H1 (cell line): Measurements from ENCODE around the gene DYSF. TPM values are rescaled to one million over a fixed set of nuclear protein-coding genes. Genes with fewer than 3 reads are reported as not detected.

Experiments
- CTCF ChIA-PET: fragments of 300-600 bp; sonication (Branson Sonifier 250); formaldehyde crosslinking; loops from one replicate; lab custom pipeline; 2021; ENCODE audit not compliant: partially characterized antibody; lab: Charles Lee
- POLR2A ChIA-PET: fragments of 300-600 bp; sonication (Branson Sonifier 250); formaldehyde crosslinking; loops from one replicate; lab custom pipeline; 2021; ENCODE audit warnings: inconsistent platforms; ENCODE audit not compliant: partially characterized antibody; lab: Charles Lee
- DNase-seq, 2 experiments: peaks; one replicate each; pipeline versions ENCODE4 v3.0.0 to v3.0.0-alpha.2; 2010 to 2022; ENCODE audit warnings: low spot score in 2 of 2, low read depth in 1 of 2, mixed read lengths in 1 of 2
- FAIRE-seq: peaks from 2 replicates; lab custom pipeline; 2011; peaks lifted over from hg19 to GRCh38; lab: Jason Lieb, UNC
- H2AFZ ChIP-seq: 2 replicates; pipeline ENCODE4 v1.8.1; 2012; ENCODE audit warnings: low read length, inconsistent platforms
- H2AK5ac ChIP-seq: 2 replicates; pipeline ENCODE4 v1.6.1; 2013; ENCODE audit warnings: low read depth, low read length
- H2BK120ac ChIP-seq: replicated peaks from 2 replicates; pipeline ENCODE3; 2013; ENCODE audit warnings: low read depth, low read length, inconsistent platforms
- H2BK12ac ChIP-seq: 2 replicates; pipeline ENCODE4 v1.6.1; 2013; ENCODE audit warnings: low read depth, low read length
- H2BK15ac ChIP-seq: 2 replicates; pipeline ENCODE4 v1.6.1; 2013; ENCODE audit warnings: low read length
- H2BK20ac ChIP-seq: 2 replicates; pipeline ENCODE4 v1.6.1; 2013; ENCODE audit warnings: low read length
- H2BK5ac ChIP-seq: 2 replicates; pipeline ENCODE4 v1.6.1; 2013; ENCODE audit warnings: low read depth, low read length
- H3K14ac ChIP-seq: 2 replicates; pipeline ENCODE4 v1.6.1; 2013; ENCODE audit warnings: inconsistent platforms; ENCODE audit not compliant: insufficient read length
- H3K18ac ChIP-seq: 2 replicates; pipeline ENCODE4 v1.6.1; 2013; ENCODE audit warnings: low read length; ENCODE audit errors: extremely low read depth
- H3K23ac ChIP-seq: 2 replicates; pipeline ENCODE4 v1.6.1; 2013; ENCODE audit warnings: inconsistent platforms; ENCODE audit not compliant: insufficient read length
- H3K23me2 ChIP-seq: 2 replicates; pipeline ENCODE4 v1.6.1; 2013; ENCODE audit warnings: low read depth, low read length
- H3K27ac ChIP-seq: 2 replicates; pipeline ENCODE4 v1.6.1; 2011; ENCODE audit warnings: low read depth, low read length, inconsistent platforms
- H3K27me3 ChIP-seq, 4 experiments: replicated peaks in 1 of 4; 1 replicate in 1 of 4; 2 replicates in 3 of 4; pipeline versions ENCODE4 v1.6.1 to v1.8.1; 2011 to 2013; ENCODE audit warnings: low read length in 3 of 4, mild to moderate bottlenecking in 3 of 4, inconsistent platforms in 2 of 4, mixed read lengths in 2 of 4, moderate library complexity in 1 of 4; ENCODE audit not compliant: control insufficient read depth in 3 of 4, insufficient read depth in 3 of 4; ENCODE audit errors: extremely low read depth in 1 of 4
- H3K36me3 ChIP-seq, 4 experiments: 2 replicates each; pipeline versions ENCODE4 v1.6.1 to v1.8.1; 2011 to 2013; ENCODE audit warnings: mild to moderate bottlenecking in 4 of 4, low read length in 3 of 4, moderate library complexity in 2 of 4, control low read depth in 1 of 4, inconsistent platforms in 1 of 4; ENCODE audit not compliant: insufficient read depth in 4 of 4, control insufficient read depth in 2 of 4
- H3K4ac ChIP-seq: replicated peaks from 2 replicates; pipeline ENCODE3; 2013; ENCODE audit warnings: low read length, low read depth, mixed read lengths, inconsistent platforms; ENCODE audit not compliant: insufficient read length
- H3K4me1 ChIP-seq, 4 experiments: replicated peaks in 1 of 4; 1 replicate in 1 of 4; 2 replicates in 3 of 4; pipeline versions ENCODE4 v1.6.1 to v1.8.1; 2011 to 2013; ENCODE audit warnings: low read length in 3 of 4, inconsistent platforms in 2 of 4, mixed read lengths in 1 of 4; ENCODE audit not compliant: insufficient read depth in 4 of 4, control insufficient read depth in 3 of 4
- H3K4me2 ChIP-seq, 2 experiments: 2 replicates each; pipeline versions ENCODE4 v1.6.1 to v1.8.1; 2011 to 2013; ENCODE audit warnings: low read depth in 2 of 2, low read length in 2 of 2, control low read depth in 1 of 2, inconsistent platforms in 1 of 2, mild to moderate bottlenecking in 1 of 2; ENCODE audit not compliant: insufficient read depth in 1 of 2
- H3K4me3 ChIP-seq, 4 experiments: fragments of 200-600, 300-600 bp in 1 of 4; sonication (generic), shearing (Covaris generic), sonication (Bioruptor Twin) in 1 of 4; 2 replicates each; pipeline versions ENCODE4 v1.5.1 to v1.8.1; 2011 to 2016; ENCODE audit warnings: low read length in 4 of 4, low read depth in 3 of 4, control low read depth in 2 of 4, inconsistent platforms in 2 of 4, mild to moderate bottlenecking in 2 of 4, mixed read lengths in 1 of 4, moderate library complexity in 1 of 4; ENCODE audit not compliant: insufficient read depth in 2 of 4; ENCODE audit errors: extremely low read depth in 1 of 4
- H3K56ac ChIP-seq: replicated peaks from 2 replicates; pipeline ENCODE3; 2013; ENCODE audit warnings: low read depth, mild to moderate bottlenecking, mixed read lengths, low read length, inconsistent platforms; ENCODE audit not compliant: insufficient read length
- H3K79me1 ChIP-seq: 2 replicates; pipeline ENCODE4 v1.6.1; 2013; ENCODE audit warnings: low read depth, low read length, control low read depth
- H3K79me2 ChIP-seq, 2 experiments: 2 replicates each; pipeline versions ENCODE4 v1.6.1 to v1.8.1; 2012 to 2013; ENCODE audit warnings: low read length in 2 of 2, mild to moderate bottlenecking in 2 of 2, inconsistent platforms in 1 of 2; ENCODE audit not compliant: insufficient read depth in 2 of 2, control insufficient read depth in 1 of 2
- H3K9ac ChIP-seq, 4 experiments: replicated peaks in 1 of 4; 1 replicate in 1 of 4; 2 replicates in 3 of 4; pipeline versions ENCODE4 v1.6.1 to v1.8.1; 2011 to 2013; ENCODE audit warnings: low read depth in 3 of 4, low read length in 3 of 4, control low read depth in 2 of 4, mild to moderate bottlenecking in 2 of 4, moderate library complexity in 2 of 4, inconsistent platforms in 1 of 4; ENCODE audit errors: extremely low read depth in 1 of 4
- H3K9me3 ChIP-seq, 2 experiments: 2 replicates each; pipeline versions ENCODE4 v1.6.1 to v1.8.1; 2012 to 2013; ENCODE audit warnings: mild to moderate bottlenecking in 2 of 2, moderate library complexity in 2 of 2, control low read depth in 1 of 2, inconsistent platforms in 1 of 2, low read depth in 1 of 2, low read length in 1 of 2, mixed read lengths in 1 of 2; ENCODE audit not compliant: insufficient read depth in 2 of 2
- H4K20me1 ChIP-seq, 2 experiments: replicated peaks in 1 of 2; 2 replicates each; pipeline versions ENCODE3 to v1.8.1; 2011 to 2013; ENCODE audit warnings: inconsistent platforms in 2 of 2, low read length in 2 of 2, mild to moderate bottlenecking in 1 of 2; ENCODE audit not compliant: insufficient read depth in 2 of 2, control insufficient read depth in 1 of 2
- H4K5ac ChIP-seq: 2 replicates; pipeline ENCODE4 v1.6.1; 2013; ENCODE audit warnings: low read length, low read depth, mixed read lengths, inconsistent platforms; ENCODE audit not compliant: insufficient read length
- H4K8ac ChIP-seq: 2 replicates; pipeline ENCODE4 v1.8.0; 2013; ENCODE audit warnings: mild to moderate bottlenecking, moderate library complexity, low read length, inconsistent platforms; ENCODE audit not compliant: insufficient read depth; ENCODE audit errors: extremely low read depth
- H4K91ac ChIP-seq: replicated peaks from 2 replicates; pipeline ENCODE3; 2013; ENCODE audit warnings: low read length, mixed read lengths, inconsistent platforms; ENCODE audit not compliant: insufficient read length
- GABPA ChIP-seq: IDR thresholded peaks from 2 replicates; pipeline ENCODE4 v1.6.1; 2011; ENCODE audit warnings: mild to moderate bottlenecking, low read length, moderate library complexity, borderline replicate concordance; ENCODE audit not compliant: insufficient read depth
- POU5F1 ChIP-seq: IDR thresholded peaks from 2 replicates; pipeline ENCODE4 v1.6.1; 2011; ENCODE audit warnings: low read depth, mild to moderate bottlenecking, low read length, moderate library complexity
- TAF7 ChIP-seq: optimal IDR thresholded peaks from 2 replicates; pipeline ENCODE3; 2011; ENCODE audit warnings: low read depth, mild to moderate bottlenecking, inconsistent platforms, low read length, moderate library complexity, borderline replicate concordance
- WGBS, 2 experiments: shearing (Covaris generic) in 1 of 2; methylation state at CpG; one replicate each; pipeline versions ENCODE4 v1.1.6 to v1.1.7; 2013 to 2015; ENCODE audit warnings: low lambda C conversion rate in 2 of 2, mixed read lengths in 2 of 2, inconsistent platforms in 1 of 2, low coverage in 1 of 2, missing lambda C conversion rate in 1 of 2; ENCODE audit not compliant: insufficient replicate concordance in 2 of 2, insufficient coverage in 1 of 2, insufficient read length in 1 of 2; ENCODE audit errors: extremely low coverage in 1 of 2, missing lambda C conversion rate in 1 of 2; 5-methylcytosine and 5-hydroxymethylcytosine counted together
- polyA plus RNA-seq, 7 experiments: library from polyadenylated mRNA; depleted of rRNA in 3 of 7; stranded (reverse) in 5 of 7; unstranded in 2 of 7; fragments of >200 nt in 5 of 7; fragments of 200-250 nt in 2 of 7; gene quantifications; 1 replicate in 5 of 7; 2 replicates in 1 of 7; 4 replicates in 1 of 7; pipeline versions ENCODE4 v1.2.1 to v1.2.3, GENCODE V29; 2011 to 2013; ENCODE audit warnings: missing spikeins in 2 of 7, mixed read lengths in 2 of 7
- total RNA-seq: library from RNA; stranded (reverse); fragmentation: NEBNext Ultra II Directional; extraction: Animal tissue kit (Norgen Biotek cat#: 25700); gene quantifications from 2 replicates; pipeline ENCODE4 v1.2.1, GENCODE V29; 2021

DYSF gene
- total and polyA plus RNA-seq, 2 of the 8 experiments (the other 6 are each of a cell fraction or from before 2014, with no cell fraction given): 5.8 to 7.1 TPM

GRCh38 chr2:71528749-71529148 is 75.4 kb downstream of the DYSF start:
- no peak overlapping the region for H3K56ac ChIP-seq
- H2BK12ac ChIP-seq: no peak overlapping the region
- H4K91ac ChIP-seq: no peak overlapping the region
- H3K27ac ChIP-seq: no peak overlapping the region
- no peak overlapping the region for H3K18ac ChIP-seq
- no peak overlapping the region for H2AK5ac ChIP-seq
- WGBS, 2 experiments: 85% methylated on average over 3 of the region's 4 CpGs; no CpG with 5 or more reads in 1 of the 2 experiments
- no peaks in the 10 kb centered on the region for H4K20me1 ChIP-seq
- H3K4me2 ChIP-seq: no peak overlapping the region
- DNase-seq (no peak), FAIRE-seq (no peak)
- H3K79me2 ChIP-seq: no peaks in the 10 kb centered on the region
- no peak overlapping the region for H2BK20ac ChIP-seq
- no peaks in the 10 kb centered on the region for H3K23me2 ChIP-seq
- ChIA-PET POLR2A (no interaction called here), CTCF (interaction anchor here (1.1 to 7.4 kb wide), 4 partner anchors 16 to 68 kb away, joined by 4 to 76 read pairs (median 18); no protein-coding TSS in a partner anchor)
- H3K36me3 ChIP-seq: no peaks in the 10 kb centered on the region
- H3K14ac ChIP-seq: no peak overlapping the region
- no peaks in the 10 kb centered on the region for H3K79me1 ChIP-seq
- no peak overlapping the region for H2AFZ ChIP-seq
- no peak overlapping the region for H2BK5ac ChIP-seq
- H3K4me3 ChIP-seq: no peak overlapping the region
- H3K27me3 ChIP-seq: no peaks in the 10 kb centered on the region
- TF ChIP-seq POU5F1: no peak
- no peak for TF ChIP-seq GABPA
- no peak for TF ChIP-seq TAF7
- H4K8ac ChIP-seq: no peak overlapping the region
- no peak overlapping the region for H2BK15ac ChIP-seq
- H3K9me3 ChIP-seq: no peaks in the 10 kb centered on the region
- peaks cover 0 to 11% (median 4%) of the 10 kb centered on the region in 4 experiments; a peak in 6 of 7 replicates for H3K4me1 ChIP-seq
- no peak overlapping the region for H3K9ac ChIP-seq
- H2BK120ac ChIP-seq: no peak overlapping the region
- H3K4ac ChIP-seq: no peak overlapping the region
- no peak overlapping the region for H3K23ac ChIP-seq
- no peak overlapping the region for H4K5ac ChIP-seq
